Measurements from ENCODE around the gene KIF6.
"Not testable (repeated sequence)": the region's sequence is repeated elsewhere in the genome, so short reads cannot be mapped to it uniquely, and the experiment has no call there.

The KIF6 gene

DNA sequence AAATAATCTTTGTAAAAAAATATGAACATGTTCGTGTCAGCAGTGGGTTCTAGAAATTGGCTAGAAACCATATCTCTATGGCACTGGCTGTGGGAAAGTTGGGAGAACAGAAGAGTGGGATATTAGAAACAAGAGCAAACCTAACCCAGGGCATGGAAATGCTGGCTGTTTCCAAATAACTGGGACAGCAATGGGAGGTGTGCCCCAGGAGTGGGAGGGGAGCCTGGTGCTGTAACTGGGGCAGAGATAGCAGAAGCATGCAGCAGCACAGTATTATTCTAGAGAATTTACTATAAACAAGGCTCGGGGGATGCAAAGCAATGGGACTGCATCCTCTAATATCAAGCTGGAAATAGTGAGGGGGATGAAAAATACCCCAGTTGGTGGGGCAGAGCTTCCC, 175.0 kb downstream of the KIF6 start:
- no peak for DNase-seq (ENCODE audit: low spot score)

DNA sequence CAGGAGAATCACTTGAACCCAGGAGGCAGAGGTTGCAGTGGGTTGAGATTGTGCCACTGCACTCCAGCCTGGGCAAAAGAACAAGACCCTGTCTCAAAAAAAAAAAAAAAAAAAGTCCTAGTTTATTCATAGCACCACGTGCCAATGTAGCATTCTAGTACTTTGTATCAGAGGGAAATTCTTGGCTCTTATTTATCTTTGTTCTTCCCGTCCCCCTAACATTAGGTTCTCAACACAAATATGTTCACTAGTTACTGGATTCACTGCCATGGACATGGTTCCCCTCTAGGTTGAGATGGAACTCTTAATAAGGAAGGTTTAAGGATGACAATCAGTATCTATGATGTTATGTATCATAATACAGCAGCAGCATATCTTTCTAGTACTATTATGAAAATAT, 178.5 kb downstream of the KIF6 start:
- no peak for DNase-seq (ENCODE audit: low spot score)

DNA sequence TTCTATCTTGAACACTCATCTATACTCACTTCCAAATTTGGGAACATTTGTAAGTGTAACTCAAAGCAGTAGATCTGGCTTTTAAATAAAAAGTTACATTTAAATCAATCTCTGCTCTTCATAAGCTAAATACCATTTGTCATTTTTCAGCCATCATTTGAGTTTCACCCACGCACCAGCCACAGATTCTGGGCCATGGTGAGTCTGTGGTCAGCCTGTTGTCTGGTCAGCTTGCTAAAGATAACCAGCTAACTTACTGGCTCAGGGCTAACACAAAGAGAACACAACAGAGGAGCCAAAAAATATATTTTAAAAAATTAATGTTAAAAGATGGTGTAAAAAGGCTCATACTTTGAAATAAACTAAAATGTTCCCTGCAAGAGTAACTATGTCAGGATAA, 181.3 kb downstream of the KIF6 start:
- DNase-seq (ENCODE audit: low spot score), result no peak

DNA sequence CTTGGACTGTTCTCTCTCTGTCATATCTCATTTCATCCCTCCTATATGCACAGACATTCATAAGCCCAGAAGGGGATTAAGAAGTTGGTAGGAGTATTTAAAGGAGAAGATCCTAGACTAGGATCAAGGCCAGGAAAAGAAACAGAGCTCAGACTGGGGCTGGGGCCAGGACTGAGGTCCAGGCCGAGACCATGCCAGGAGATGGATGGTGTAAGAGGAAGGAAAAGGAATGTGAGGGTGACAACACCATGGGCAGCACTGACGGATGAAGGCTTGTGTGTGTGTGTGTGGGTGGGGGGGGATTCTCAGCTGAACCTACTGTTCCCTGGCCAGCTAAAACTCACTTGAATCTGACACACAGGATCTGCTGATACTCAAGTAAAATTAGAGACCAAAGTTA, 182.1 kb downstream of the KIF6 start:
- DNase-seq (ENCODE audit: low spot score), result no peak

DNA sequence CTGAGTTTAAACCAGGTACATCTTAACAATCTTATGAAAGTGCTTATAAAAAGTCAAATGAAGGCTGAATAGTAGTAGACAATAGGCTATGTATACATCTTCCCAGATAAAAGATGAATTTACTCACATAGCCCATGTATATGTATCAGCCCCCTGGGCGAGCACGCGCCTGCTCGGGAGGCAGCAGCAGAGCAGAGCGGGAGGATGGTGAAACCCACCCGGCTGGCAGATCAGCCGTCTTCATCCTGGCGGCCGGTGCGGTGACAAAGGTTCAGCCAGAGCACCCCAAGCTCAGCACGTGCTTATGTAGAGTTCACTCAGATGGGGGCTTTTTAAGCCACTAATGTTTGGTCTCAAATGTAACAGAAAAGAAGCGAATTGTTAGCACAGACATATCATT, 184.8 kb downstream of the KIF6 start:
- DNase-seq (ENCODE audit: low spot score), result no peak

DNA sequence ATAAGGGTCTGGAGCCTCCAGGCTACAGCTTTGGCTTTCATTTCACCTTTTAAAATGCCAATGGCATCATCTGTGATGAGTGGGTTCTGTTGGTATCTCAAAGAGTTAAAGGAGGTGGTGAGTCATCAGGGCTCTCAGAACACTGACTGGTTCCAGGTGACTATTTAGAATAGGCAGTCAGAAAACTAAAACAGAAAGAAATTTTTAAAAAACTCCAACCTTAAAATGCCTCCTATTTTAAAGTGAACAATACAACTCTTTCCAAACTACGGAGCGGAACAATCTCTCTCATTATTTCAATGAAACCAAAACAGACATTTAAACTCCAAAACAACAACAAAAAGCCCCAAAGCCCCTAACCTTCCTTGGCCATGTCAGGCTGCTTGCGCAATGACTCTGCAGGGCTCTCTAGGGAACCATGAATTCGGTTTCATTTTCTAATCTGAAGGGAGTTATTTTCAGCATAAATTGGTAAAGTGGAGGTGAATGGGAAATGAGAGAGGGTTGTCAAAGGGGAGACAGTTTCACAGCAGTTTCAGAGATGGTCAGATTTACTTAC, 194.9 kb downstream of the KIF6 start:
- DNase-seq (ENCODE audit: low spot score), result no peak

DNA sequence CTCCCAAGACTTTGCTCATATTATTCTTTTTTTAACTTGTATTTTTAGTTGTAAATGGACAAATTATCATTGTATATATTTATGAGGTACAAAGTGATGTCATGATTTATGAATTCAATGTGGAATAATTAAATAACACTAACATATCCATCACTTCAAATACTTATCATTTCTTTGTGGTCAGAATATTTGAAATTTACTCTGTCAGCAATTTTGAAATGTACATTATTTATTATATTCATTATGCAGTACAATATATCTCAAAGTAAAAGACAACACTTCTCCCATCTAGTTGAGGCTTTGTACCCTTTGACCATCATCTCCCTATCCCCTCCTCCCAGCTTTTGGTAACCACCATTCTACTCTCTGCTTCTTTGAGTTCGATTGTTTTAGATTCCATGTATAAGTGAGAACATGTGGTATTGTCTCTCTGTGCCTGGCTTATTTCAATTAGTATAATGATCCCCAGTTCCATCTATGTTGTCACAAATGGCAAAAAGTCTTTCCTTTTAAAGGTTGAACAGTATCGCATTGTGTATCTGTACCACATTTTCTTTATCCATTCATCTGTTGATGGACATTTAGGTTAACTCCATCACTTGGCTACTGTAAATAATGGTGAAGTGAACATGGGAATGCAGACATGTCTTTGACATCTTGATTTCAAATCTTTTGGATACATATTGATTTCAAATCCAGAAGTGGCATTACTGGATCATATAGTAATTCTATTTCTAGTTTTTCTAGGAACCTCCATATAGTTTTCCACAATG, 197.2 kb downstream of the KIF6 start:
- no peak for DNase-seq (ENCODE audit: low spot score)

DNA sequence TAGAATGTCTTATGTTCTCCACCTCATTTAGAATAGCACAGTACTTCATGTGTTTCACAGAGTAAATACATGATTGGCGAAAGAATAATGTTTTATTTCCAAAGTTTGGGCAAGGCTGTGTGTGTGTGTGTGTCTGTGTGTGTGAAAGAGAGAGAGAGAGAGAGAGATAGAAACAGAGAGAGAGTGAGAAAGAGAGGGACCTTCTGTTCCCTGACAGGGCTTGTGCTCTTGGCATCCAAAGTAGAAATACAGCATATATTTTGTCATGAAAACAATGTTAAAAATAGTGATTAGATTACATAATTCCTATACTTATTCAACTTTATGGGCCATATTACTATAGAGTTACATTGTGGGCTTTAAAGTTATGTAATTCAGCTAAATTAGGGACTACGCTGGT, 201.2 kb downstream of the KIF6 start:
- DNase-seq (ENCODE audit: low spot score), result no peak

DNA sequence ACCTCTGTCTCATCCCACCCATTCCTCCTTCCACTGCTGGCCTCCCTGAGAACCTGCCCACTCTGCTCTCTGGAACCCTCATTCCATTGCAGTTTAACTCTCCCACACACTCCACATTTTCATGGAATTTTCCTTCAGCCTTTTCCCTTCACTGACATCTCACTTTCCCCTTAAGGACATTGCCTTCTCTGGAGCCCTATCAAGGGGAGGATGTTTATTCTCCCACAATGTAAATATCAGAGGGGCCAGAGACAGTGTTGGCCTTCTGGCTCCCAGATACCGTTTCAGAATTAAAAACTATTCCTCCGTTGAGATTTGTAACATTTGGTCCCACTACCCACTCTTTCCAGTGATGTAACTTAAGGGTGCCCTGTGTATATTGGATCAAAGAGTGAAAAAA, 203.2 kb downstream of the KIF6 start:
- DNase-seq (ENCODE audit: low spot score), result no peak

DNA sequence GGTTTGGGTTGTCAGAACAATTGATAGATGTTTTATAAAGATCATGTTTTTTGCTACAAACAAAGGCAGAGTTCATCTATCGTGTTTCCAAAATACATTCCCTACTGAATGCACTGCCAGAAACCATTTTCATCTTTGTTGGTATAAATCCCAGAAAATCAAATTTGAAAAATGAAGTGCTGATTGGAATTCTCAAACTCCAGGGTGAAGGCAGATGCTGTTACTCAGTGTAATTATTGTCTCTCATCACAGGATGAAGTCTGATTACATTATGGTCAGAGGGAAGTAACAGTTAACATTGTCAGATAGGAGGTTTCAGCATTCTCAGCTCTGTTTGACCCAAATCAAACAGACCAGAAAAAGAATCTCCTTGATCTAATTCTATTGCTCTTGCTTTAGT, 204.3 kb downstream of the KIF6 start:
- no peak for DNase-seq (ENCODE audit: low spot score)

DNA sequence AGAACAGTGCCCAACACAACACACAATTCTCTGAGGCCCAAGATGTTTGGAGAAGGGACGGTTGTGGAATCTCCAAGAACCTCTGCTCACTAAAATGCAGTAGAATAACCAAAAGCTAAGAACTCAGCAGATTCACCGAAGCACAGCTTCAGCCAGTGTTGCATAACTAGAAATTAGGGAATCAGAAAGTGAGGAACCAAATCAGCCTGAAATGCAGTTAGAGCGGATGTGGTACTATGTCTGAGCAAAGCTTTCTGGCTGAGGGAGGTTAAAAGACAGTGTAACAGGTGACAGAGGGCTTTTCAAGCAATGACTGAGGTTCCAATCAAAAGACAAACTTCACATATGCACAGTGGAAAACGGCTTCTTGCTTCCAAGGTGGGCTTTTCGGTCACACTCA, 204.8 kb downstream of the KIF6 start:
- DNase-seq (ENCODE audit: low spot score), result no peak

DNA sequence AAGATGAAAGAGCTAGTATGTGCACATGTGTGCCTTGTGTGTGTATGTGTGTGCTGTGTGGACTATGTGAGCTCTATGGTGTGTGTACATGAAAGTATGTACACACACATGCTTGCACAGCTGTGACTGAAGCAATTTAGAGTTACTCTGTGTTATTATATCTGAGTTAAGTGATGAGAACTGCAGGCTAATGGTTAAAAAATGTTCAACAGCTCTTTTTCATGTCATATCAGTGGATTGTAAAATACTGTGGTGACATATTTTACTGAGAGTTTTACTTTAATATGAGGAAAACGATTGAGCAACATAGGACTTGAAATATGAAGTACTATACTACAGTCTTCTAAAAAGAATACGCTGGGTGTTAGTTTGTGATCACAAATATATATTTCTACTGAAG, 207.0 kb downstream of the KIF6 start:
- DNase-seq (ENCODE audit: low spot score), result no peak

DNA sequence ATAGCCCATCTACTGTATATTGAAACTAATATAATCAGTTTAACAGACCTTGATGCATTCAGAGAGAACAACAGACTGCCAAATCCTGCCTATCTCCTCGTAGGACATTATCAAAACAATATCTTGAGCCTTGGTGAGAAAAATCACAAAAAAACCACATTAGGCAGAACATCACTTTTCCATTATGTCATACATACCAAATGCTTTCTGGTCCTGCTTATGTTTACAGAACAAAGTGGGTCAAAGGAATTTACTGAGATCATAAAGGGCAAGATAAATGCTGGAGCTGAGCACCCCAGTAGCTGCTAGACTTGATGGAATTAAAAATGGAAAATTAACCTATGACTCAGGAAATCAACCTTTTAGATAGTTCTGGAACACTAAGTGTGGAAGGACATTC, 207.5 kb downstream of the KIF6 start:
- no peak for DNase-seq (ENCODE audit: low spot score)

DNA sequence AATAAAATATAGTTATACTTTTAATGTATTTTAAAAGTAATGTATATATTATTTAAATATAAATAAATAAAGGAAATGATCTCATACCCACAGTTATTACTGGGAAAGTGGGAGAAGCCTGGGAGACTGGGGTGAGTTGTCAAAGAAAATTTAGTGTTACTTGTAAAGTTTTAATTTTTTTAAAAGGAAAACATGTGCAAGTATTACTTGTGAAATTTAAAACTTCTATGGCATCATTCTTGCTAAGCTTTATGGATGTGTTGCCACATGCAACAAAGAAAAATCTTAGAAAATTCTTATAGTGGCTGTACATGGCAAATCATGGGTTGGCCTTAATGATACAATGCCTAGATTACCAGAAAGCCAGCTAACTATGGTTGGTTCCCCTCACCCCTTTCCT, 208.7 kb downstream of the KIF6 start:
- DNase-seq (ENCODE audit: low spot score), result no peak

DNA sequence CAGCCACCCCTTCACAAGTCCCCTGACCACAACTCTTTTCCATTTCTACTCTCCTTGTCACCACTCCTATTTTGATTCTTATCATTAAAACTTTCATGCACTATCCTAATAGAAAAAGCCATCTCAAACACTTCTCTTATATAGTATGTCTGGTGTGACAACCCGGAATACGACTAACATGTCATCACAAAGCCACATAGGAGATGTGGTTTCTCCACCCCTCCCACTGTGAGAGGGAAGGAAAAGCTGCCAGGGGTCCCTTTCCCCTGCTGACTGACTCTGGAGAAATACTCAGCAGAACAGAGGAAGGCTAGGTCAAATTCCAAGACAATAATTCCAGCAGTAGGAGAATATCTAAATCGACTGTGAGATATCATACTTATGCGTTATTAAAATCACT, 209.7 kb downstream of the KIF6 start:
- DNase-seq (ENCODE audit: low spot score), result no peak

DNA sequence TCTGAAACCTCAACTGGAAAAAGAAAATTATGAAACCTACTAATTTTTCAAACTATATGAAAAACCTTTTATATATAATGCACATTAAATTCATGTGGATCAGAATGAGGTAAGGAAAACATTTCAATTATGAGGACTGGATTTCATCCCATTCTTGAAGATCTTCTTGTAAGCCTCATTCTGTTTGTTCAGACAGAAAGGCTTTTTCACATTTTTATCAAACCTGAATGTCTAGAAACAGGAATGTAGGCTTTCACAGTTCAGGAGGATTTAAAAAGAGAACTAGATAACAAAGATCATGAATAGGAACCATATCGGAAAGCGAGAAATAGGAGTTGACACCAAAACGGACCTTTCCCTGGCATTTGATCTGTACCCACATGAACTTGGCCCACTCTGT, 210.2 kb downstream of the KIF6 start:
- DNase-seq (ENCODE audit: low spot score), result no peak

DNA sequence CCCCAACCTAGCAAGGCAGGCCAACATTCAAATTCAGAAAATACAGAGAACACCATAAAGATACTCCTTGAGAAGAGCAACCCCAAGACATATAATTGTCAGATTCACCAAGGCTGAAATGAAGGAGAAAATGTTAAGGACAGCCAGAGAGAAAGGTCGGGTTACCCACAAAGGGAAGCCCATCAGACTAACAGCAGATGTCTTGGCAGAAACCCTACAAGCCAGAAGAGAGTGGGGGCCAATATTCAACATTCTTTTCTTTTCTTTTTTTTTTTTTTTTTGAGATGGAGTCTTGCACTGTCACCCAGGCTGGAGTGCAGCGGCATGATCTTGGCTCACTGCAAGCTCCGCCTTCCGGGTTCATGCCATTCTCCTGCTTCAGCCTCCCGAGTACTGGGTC, 215.4 kb downstream of the KIF6 start:
- DNase-seq (ENCODE audit: low spot score), result not testable (repeated sequence)

DNA sequence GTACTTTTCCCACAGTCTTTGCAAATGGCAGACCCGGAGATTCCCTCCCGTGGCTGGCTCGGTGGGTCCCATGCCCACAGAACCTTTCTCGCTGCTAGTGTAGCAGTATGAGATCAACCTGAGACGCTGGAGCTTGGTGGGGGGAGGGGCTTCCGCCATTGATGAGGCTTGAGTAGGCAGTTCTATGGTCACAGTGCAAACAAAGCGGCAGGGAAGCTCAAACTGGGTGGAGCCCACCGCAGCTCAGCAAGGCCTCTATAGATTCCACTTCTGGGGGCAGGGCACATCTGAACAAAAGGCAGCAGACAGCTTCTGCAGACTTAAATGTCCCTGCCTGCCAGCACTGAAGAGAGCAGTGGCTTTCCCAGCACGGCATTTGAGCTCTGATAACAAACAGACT, 216.7 kb downstream of the KIF6 start:
- DNase-seq (ENCODE audit: low spot score), result no peak

DNA sequence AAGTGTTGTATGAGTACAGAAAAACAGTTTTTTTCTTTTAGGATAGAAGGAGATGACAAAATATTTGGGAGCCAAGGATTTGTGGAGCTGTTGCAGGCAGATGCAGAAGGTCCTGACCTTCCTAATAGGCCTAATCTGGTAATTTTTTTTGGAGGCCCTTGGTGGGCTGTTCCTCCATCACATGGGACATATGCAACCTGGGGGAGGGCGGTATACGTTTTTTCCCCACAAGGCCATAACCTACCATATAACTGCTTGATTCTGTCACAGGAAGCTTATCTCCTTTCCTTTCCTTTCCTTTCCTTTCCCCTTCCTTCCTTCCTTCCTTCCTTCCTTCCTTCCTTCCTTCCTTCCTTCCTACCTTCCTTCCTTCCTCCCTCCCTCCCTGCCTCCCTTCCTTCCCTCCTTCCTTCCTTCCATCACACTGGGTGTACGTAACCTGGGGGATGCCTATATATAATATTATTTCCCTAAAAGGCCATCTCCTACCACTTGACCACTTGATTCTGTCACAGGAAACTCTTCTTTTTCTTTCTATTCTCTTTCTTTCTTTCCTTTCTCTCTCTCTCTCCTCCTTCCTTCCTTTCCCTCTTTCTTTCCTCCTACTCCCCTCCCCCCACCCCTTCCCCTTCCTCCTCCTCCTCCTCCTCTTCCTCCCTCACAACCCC, 217.7 kb downstream of the KIF6 start:
- no peak for DNase-seq (ENCODE audit: low spot score)

DNA sequence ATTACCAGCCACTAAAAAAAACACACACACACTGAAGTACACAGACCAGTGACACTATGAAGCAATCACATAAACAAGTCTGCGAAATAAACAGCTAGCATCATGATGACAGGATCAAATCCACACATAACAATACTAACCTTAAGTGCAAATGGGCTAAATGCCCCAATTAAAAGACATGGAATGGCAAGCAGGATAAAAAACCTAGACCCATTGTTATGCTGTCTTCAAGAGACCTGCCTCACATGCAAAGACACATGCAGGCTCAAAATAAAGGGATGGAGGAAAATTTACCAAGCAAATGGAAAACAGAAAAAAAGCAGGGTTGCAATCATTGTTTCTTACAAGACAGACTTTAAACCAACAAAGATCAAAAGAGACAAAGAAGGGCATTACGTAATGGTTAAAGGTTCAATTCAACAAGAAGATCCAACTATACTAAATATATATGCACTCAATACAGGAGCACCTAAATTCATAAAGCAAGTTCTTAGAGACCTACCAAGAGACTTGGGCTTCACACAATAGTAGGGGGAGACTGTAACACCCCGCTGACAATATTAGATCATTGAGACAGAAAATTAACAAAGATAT, 222.7 kb downstream of the KIF6 start:
- not testable (repeated sequence) for DNase-seq (ENCODE audit: low spot score)

DNA sequence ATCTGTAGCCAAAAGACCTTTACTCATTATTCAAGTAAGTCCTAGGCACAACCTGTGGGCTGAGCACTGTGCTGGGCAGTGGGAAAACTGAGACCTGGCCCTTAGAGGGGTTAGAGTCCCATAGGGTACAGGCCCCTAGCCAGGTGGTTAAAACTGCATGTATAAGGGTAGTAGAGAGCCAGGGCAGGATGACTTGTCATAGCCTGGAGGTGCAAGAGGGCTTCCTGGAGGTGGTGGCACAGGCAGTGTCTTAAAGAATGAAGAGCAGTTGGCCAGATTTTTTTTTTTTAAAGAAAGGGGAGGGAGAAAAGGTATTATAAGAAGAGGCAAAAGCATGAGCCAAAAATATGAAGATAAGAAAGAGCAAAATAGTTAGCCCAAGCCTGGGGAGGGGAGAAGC, 226.2 kb downstream of the KIF6 start:
- no peak for DNase-seq (ENCODE audit: low spot score)

DNA sequence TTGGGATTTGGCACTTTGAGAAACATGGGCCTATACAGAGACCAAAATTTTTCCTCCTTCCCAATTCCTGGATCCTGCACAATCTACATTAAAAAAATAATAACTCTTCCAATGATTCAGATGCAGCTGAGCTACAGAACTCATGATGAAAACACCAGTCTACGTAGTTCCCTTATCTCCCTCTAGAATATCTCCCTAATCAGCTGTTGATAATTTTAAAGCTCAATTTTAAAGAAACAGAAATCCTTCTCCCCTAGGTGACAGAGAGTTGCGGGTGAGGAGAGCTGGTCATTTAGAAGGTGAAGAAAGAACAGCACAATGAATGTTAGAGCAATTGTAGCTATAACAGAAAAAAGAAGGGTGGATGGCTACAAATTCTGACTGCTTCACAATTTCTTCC, 227.1 kb downstream of the KIF6 start:
- no peak for DNase-seq (ENCODE audit: low spot score)

DNA sequence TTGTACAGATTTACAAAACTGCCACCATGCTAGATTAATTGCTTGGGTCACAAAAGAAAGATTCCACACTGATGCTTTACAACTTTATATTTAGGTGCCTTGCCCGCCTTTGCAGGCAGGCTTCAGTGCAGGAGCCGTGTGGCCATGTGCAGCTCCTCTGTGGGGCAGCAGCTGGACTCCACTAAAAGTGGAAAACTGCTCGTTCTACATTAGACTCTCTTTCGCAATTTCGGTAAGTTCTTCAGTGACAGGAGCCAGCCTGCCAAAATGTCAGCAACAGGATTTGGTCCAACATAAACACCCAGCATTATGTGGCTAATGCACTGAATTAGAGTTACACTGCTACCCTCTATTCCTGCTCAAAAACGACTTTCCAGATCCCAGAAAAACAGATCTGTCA, 228.3 kb downstream of the KIF6 start:
- no peak for DNase-seq (ENCODE audit: low spot score)

All from kidney capillary endothelial cell (primary cell).